Measurements from ENCODE around the gene REXO5. TPM values are rescaled to one million over a fixed set of nuclear protein-coding genes. Genes with fewer than 3 reads are reported as not detected.
"Not testable (repeated sequence)": the region's sequence is repeated elsewhere in the genome, so short reads cannot be mapped to it uniquely, and the experiment has no call there.

Gene REXO5
- total RNA-seq, 4 donors from 2014 or later: 2.0 to 10.6 (median 6.2) TPM

GRCh38 chr16:20803192-20803560 lies 3.2 kb upstream of the REXO5 start:
- H3K4me3 ChIP-seq (ENCODE audit: low read depth, poor library complexity, severe bottlenecking): no peak overlapping the region
- DNase-seq (ENCODE audit: low spot score in 2 of 2): no peak
- WGBS, 2 donors: 66 to 67% methylated on average over 2 of the region's 2 CpGs
- TF ChIP-seq CTCF (IDR thresholded peaks at IDR 0.05): no peak
- no peak for TF ChIP-seq POLR2A (IDR thresholded peaks at IDR 0.05)
- intact Hi-C loops (cut with DNase I; ENCODE audit: low total_unique reads): no loop called here

DNA sequence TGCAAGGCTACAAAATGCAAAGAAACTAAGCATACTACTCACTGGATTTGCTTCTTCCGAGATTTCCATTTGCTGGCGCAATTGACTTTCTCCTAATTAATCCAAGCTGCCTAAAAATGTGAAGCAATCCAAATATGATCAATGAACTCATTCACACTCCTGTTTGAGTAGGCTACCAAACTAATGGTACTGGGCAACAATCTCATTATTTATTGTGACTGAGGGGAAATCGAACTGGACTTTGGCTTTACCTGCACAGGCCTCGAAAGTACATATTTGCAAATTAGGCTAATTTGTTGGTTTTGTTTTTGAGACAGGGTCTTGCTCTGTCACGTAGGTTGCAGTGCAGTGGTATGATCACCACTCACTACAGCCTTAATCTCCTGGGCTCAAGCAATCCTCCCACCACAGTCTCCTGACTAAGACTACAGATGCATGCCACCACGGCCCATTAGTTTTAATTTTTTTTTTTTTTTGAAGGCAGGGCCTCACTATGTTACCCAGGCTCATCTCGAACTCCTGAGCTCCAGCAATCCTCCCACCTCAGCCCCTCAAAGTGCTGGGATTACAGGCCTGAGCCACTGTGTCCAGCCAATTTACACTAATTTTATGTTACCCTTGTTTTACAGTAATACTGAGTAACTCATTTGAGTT lies 2.6 kb upstream of the REXO5 start:
- intact Hi-C loops (cut with DNase I; ENCODE audit: low total_unique reads): no loop called here
- H3K4me3 ChIP-seq (ENCODE audit: low read depth, poor library complexity, severe bottlenecking): no peak overlapping the region
- TF ChIP-seq CTCF (IDR thresholded peaks at IDR 0.05) (no peak), POLR2A (IDR thresholded peaks at IDR 0.05) (no peak)
- 82 to 86% methylated on average over 7 of the region's 7 CpGs for WGBS, 2 donors
- DNase-seq (ENCODE audit: low spot score in 2 of 2): no peak

DNA sequence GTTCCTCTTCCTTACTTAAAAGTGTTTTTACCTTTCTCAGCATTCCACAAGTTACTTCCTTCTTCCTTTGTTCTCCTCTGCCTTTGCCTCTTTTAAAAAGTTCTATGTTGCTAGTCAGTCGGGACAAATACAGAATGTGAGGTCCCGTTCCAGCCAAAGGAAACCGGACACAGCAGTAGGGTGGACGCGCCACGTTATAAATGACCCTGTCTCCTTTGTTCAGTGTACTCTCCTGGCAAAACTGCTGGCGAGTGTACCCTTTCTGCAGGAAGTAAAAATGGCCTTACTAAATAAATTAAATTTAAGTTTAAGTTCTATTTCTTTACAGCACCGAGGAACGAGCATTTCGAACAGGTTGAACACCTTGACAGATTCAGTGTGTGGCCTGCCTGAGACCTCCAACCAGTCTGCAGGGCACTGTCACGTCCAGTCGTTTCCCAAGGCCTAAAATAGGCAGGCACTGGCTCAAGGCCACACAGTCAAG lies 601 bp upstream of the REXO5 start:
- intact Hi-C loops (cut with DNase I; ENCODE audit: low total_unique reads); DNase-seq (ENCODE audit: low spot score in 2 of 2): not testable (repeated sequence)
- peak overlapping the region; percentile 46 for H3K4me3 ChIP-seq (ENCODE audit: low read depth, poor library complexity, severe bottlenecking)
- WGBS, 2 donors: 8 to 13% methylated on average over 12 of the region's 12 CpGs

DNA sequence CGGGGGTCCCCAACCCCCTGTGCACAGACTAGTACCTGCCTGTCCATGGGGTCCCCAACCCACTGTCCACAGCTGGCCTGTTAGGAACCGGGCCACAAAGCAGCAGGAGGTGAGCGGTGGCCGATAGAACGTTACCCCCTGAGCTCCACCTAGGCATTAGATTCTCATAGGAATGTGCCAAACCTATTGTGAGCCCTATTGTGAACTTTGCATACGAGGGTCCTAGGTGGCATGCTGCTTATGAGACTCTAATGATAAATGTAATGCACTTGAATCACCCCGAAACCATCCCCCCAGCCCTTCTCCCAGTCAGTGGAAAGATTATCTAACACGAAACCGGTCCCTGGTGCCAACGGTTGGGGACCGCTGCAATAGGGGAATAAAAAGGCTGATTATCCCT lies 1.5 kb downstream of the REXO5 start:
- TF ChIP-seq CTCF (IDR thresholded peaks at IDR 0.05) (no peak), POLR2A (IDR thresholded peaks at IDR 0.05) (no peak)
- intact Hi-C loops (cut with DNase I; ENCODE audit: low total_unique reads): no loop called here
- no peak overlapping the region for H3K4me3 ChIP-seq (ENCODE audit: low read depth, poor library complexity, severe bottlenecking)
- no peak for DNase-seq (ENCODE audit: low spot score in 2 of 2)
- 92 to 96% methylated on average over 11 of the region's 11 CpGs for WGBS, 2 donors

- H3K4me3 ChIP-seq (ENCODE audit: low read depth, poor library complexity, severe bottlenecking): no peak overlapping the region
- DNase-seq (ENCODE audit: low spot score in 2 of 2): no peak
- 82 to 91% methylated on average over 10 of the region's 10 CpGs for WGBS, 2 donors
- TF ChIP-seq POLR2A (IDR thresholded peaks at IDR 0.05) (no peak), CTCF (IDR thresholded peaks at IDR 0.05) (no peak)
- intact Hi-C loops (cut with DNase I; ENCODE audit: low total_unique reads): no loop called here
Observed at GRCh38 chr16:20811889-20812439, 5.6 kb downstream of the REXO5 start.

DNA sequence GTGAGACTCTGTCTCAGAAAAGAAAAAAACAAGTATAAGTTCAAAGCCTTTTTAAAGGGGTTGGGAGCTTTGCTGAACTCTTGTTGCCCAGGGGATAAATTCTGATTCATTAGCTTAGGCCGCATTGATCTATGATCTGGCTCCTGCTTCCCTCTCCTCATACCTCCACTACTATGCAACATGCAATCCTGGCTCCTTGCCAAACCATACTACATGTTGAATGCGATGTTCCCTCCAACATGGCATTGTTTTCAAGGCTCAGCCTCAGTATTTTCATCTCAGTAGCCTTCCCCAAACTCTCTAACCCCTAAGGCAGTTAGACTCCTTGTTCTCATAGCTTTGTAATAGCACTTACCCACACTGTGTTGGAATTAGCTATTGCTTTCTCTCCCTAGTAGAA lies 6.2 kb downstream of the REXO5 start:
- no peak overlapping the region for H3K4me3 ChIP-seq (ENCODE audit: low read depth, poor library complexity, severe bottlenecking)
- WGBS, 2 donors: 40 to 50% methylated on average over 2 of the region's 2 CpGs
- intact Hi-C loops (cut with DNase I; ENCODE audit: low total_unique reads): no loop called here
- TF ChIP-seq POLR2A (IDR thresholded peaks at IDR 0.05) (no peak), CTCF (IDR thresholded peaks at IDR 0.05) (no peak)
- no peak for DNase-seq (ENCODE audit: low spot score in 2 of 2)

All from lower leg skin (tissue), 4 donors.